NCI-H2171 (cell line): Measurements from ENCODE around the gene ELP6.
A peak's percentile ranks its signal among the peaks of the same experiment; 100 is the strongest.
"Not testable (repeated sequence)": the region's sequence is repeated elsewhere in the genome, so short reads cannot be mapped to it uniquely, and the experiment has no call there.

ENCODE experiments used
- DNase-seq: peaks from one replicate; lab custom pipeline; 2025; lab: John Stamatoyannopoulos, UW

The ELP6 gene

DNA sequence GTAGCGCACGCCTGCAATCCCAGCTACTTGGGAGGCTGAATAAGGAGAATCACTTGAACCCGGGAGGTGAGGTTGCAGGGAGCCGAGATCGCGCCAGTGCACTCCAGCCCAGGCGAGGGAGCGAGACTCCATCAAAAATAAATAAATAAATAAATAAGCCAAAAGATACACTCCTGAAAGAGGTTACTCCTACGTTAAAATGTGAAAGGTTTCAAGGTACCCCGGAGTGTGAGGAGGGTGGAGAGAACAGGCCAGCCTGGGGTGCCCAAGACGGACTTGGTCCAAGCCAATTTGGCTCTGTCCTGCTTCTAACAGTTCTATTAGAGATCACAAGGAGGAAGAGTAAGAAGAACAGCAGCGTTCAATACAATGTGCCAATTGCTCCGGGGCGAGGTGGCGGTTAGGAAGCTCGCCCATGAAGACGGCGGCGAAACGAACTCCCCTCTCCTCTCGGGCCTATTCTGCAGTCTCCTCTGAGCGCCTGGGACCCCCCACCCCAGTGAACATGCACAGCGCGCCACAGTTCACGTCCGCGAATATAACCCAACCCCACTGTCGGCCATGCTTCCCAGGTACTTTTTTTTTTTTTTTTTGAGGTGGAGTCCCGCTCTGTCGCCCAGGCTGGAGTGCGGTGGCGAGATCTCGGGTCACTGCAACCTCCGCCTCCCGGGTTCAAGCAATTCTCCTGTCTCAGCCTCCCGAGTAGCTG is 942 bp downstream of the ELP6 start:
- DNase-seq = no peak

DNA sequence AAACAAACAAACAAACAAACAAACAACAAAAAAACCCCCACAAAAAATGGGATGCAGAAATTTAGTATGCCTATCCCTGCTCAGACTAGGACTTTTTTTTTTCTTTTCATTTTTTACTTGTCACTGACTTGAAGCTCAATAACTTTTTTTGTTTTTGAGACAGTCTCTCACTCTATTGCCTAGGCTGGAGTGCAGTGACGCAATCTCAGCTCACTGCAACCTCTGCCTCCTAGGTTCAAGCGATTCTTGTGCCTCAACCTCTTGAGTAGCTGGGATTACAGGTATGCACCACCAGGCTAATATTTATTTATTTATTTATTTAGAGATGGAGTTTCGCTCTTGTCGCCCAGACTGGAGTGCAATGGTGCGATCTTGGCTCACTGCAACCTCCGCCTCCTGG is 8.2 kb downstream of the ELP6 start:
- not testable (repeated sequence) for DNase-seq

DNA sequence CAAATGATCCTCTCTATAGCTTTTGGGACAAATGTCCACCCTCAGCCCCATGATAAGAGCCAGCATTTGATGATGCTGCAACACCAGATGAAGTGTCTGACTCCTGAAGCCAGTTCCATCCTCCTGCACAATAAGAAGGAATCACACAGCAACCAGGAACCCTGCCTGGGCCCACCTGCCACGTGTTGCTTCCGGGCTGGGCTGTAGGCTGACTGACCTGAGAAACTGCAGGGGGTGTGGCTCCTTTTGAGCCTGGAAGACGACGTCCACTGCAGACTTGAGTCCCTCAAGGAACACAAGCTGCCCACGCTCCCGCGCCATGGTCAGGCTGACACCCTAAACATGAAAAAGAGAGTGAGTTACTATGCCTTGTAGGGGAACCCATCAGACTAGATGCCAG is 9.4 kb downstream of the ELP6 start:
- DNase-seq = no peak

DNA sequence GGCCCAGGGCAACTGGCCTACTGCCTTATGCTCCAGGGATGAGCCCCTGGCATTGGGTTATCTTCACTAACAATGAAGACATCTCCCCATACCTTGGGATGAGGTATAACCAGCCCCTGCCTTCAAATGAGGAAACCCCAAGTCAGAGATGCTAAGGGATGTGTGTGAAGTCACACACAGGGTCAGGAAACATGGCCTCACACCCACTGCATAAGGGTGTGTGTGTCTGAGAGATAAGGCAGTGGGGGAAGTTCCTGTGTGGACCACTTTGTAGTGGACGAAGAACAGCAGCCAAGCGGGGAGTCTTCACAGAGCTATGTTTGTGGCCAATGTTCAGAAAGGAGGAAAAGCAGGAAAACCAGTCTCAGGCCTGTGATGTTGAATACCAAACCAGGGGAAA is 10.5 kb downstream of the ELP6 start:
- DNase-seq = no peak

DNA sequence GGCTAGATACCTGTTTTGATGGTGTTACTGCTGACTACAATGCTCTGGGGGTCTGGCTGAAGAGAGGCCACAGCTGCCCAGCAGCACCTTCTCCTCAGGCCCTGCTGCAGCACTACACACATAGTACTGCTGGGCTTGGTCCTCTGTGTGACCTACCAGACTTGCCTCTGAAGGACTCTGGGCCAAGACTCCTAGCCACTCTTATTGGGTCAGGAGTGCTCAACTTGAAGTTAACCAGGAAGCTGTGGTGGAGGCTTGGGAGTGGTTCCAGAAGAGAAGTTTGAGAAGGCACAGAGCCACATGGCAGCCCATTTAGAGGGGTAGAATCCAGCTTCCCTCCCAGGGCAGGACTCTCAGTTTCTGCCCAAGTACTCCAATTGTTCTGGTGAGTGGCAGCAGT is 16.6 kb downstream of the ELP6 start:
- no peak for DNase-seq

DNA sequence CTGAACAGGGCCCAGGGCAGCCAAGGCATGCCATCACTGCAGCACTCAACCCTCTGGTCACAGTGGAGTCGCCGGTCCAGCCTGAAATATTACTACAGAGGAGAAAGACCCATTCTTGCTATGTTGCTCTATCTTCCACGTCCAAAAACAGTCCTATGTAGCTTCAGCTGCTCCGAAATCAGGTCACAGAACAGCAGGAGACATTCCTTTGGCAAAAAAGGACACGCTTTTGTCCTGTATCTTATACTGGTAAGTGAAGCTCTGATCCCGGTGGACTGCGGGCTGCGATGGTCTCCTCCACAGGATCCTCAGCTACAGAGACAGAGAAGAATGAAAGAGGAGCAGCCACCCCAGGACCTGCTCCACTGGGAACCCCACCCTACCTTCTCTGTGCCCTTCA is 17.6 kb downstream of the ELP6 start:
- no peak for DNase-seq

DNA sequence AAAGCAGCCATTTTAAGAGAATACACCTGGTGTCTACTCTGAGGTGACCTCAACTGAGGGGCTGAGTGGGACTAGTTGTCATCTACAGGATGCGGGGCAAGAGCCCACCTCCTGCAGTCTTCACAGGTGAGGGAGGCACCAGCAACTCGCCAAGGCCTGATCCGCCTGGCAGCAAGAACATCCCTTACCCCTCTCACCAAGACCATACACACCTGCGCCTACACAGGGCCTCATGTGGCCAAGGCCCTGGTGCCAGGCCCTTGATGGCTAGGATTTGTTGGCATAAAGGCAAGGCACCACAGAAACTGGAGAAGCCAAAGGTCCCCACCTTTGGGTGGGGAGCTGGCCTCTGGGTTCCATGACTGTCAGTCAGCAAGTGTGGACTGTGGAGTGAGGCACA is 18.4 kb downstream of the ELP6 start:
- DNase-seq = no peak

DNA sequence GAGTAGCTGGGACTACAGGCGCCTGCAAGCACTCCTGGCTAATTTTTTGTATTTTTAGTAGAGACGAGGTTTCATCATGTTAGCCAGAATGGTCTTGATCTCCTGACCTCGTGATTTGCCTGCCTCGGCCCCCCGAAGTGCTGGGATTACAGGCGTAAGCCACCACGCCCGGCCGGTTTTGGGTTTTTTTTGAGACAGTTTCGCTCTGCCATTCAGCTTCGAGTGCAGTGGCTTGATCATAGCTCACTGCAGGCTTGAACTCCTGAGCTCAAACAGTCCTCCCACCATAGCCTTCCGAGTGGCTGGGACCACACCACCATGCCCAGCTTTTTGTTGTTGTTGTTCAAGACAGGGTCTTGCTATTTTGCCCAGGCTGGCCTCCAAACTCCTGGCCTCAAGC is 21.7 kb downstream of the ELP6 start:
- DNase-seq = no peak

GRCh38 chr3:47491186-47491585 is 22.3 kb downstream of the ELP6 start:
- DNase-seq = no peak

DNA sequence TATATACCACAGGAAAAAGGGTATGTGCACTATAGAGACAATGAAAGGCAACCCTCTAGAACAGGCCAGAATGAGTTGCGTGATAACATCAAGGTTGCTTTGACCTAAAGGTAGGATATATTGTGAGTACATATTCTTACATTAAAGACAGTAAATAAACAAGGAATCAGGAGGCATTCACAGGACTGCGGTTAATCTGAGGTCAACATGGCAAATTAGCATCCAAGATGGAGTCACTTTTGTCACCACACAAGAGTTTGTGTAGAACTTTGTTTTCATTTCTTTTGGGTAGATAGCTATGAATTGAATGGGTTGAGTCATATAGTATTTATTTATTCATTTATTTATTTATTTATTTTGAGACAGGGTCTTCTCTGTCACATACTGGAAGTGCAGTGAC is 26.2 kb downstream of the ELP6 start:
- no peak for DNase-seq

DNA sequence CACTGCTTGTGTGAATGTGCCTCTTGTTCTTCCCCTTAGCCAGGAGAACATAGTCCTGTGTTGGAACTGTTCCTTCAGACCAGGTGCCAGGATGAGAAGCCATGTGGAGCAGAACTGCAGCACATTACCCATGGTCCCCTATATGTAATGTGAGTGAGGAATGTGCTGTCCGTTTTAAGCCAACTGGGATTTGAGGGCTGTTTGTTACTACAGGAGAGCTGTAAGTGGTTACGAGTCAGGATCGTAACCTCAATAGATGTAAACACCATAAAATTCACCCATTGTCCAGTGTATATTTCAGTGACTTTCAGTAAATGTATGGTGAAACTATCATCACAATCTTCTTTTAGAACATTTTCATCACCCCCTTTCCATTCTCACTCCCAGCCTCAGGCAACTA is 27.7 kb downstream of the ELP6 start:
- DNase-seq = no peak

GRCh38 chr3:47482366-47482765 is 31.1 kb downstream of the ELP6 start:
- no peak for DNase-seq

- not testable (repeated sequence) for DNase-seq
These were observed 31.7 kb downstream of the ELP6 start for GRCh38 chr3:47481763-47482162.

DNA sequence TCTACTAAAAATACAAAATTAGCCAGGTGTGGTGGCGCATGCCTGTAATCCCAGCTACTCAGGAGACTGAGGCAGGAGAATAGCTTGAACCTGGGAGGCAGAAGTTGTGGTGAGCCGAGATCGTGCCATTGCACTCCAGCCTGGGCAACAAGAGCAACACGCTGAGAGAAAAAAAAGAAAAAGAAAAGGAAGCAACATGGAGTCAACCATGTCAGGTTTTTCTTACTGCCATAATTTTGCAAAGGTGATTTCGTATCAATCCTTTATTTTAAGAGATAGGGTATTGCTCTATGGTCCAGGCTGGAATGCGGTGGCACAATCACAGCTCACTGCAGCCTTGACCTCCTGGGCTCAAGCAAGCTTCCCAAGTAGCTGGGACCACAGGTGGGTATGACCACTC is 33.2 kb downstream of the ELP6 start:
- DNase-seq = not testable (repeated sequence)

DNA sequence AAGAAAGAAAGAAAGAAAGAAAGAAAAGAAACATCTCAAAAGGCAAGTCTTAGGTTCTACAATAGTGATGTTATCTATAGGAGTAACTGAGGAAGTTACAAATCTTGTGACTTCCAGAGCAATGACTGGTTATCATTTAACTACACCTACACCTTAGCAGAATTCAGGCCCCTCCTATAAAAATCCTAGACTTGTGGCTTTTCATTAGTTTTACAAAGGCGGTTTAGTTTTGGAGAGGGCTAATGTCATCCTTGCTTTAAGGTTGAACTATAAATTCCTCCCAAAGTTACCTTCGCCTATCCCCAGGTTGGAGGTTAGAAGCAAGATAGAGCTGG is 33.7 kb downstream of the ELP6 start:
- no peak for DNase-seq

DNA sequence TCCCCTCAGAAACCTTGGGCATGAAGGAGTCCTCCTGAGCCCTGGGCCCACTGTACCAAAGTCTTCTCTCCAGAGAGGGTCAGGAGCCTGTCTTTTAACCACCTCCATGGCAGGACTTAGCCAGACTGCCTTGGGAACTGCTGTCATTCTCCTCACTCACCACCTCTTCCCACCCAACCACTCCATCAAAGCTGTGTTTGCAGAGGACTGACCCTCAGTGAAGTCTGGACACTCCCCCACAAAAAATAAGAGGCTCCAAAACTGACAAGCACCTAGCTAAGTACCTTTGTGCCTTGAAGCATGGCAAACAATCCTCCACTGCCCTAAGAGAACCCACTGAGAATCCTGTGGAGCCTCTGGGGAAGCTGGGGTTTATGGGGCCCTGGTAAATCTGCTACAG is 35.5 kb downstream of the ELP6 start:
- no peak for DNase-seq

GRCh38 chr3:47476644-47477199 is 36.8 kb downstream of the ELP6 start:
- no peak for DNase-seq

DNA sequence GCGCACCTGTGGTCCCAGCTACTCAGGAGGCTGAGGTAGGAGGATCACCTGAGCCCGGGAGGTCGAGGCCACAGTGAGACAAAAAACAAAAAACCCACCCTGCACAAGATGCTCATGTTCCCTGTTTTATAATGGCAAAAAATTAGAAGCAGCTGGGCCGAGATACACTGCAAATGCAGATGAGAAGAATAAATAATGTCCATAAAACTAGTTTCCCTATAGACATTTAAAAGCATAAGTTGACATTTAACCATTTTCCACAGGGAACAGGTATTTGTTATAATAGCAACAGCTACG is 37.2 kb downstream of the ELP6 start:
- DNase-seq = no peak

DNA sequence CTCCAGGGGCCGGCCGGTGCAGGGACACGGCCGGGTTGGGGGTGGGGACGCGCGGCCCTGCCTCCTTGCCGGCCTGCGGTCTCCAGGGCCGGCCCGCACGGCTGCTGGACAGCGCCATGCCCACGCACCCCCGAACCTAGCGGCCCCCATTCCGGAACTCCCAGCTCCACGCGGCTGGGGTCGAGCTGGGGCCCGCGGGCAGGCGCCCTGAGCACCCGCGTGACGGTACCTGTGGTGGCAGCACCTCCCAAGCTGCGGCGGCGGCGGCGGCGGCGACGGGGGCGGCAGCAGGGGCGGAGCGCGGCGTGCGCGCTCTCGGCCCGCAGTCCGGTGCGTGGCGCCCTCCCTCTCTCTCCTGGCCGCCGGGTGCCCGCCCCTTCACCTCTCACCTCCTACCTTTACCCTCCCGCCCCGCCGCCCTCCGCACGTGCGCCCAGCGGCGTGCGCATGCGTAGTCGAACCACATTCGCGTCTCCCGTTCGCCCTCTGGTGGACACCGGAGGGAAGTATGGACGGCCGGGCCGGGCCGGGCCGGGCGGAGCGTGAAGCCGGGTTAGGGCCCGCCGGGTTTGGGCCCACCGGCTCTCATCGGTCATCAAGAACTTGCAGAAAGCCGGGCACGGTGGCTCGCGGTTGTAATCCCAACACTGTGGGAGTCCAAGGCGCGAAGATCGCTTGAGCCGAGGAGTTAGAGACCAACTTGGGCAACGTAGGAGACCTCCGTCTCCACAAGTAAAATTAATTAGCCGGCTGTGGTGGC is 37.8 kb downstream of the ELP6 start, which contains the start of gene SCAP:
TSS of gene SCAP (minus strand) at position 372 of the 760 bp plus-strand sequence. CDS start 32,948 bp downstream, outside the sequence.
- peak; percentile 75 for DNase-seq

DNA sequence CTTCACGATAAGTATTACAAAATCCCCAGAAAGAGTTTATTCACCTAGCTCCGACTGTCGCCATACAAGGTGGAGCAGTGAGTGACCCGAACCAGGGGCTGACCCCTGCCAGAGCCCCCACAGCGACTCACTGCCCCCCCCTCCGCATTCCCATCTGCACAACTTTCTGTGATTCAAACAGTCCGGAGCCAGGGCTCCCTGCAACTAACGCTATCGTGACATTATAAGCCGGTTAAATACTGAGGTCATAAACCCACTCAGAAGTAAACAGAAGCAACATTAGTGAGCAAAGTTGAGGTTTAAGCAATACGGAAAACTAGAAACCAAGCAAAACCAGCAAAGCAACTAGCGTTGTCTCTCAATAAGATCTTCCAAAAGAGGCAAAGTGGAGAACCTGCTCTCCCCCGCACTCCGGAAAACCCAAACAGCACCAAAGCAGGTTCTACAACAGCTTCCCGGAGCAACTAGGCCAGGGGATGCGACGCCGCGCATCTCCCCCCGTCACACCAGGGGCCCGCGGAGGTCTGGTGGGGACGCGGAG is 38.4 kb downstream of the ELP6 start:
- no peak for DNase-seq

- no peak for DNase-seq
These were observed 40.1 kb downstream of the ELP6 start for GRCh38 chr3:47473391-47473790.

DNA sequence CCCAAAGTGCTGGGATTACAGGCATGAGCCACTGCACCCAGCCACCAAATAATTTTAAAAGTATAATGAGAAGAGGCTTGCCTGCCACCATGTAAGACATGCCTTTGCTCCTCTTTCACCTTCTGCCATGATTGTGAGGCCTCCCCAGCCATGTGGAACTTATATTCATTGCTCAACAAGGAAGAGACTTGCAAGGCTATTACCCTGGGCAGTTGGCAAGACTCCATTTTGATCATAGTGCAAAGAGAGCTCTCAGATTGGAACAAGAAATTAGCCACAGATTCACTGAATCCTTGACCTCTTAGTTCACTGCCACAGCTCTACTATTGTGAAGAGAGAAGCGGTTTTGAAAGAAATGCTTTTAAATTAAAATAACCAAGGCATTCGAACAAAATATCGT is 43.9 kb downstream of the ELP6 start:
- DNase-seq = no peak

DNA sequence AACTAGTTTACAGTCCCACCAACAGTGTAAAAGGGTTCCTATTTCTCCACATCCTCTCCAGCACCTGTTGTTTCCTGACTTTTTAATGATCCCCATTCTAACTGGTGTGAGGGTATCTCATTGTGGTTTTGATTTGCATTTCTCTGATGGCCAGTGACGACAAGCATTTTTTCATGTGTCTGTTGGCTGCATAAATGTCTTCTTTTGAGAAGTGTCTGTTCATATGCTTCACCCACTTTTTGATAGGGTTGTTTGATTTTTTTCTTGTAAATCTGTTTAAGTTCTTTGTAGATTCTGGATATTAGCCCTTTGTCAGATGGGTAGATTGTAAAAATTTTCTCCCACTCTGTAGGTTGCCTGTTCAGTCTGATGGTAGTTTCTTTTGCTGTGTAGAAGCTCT is 45.2 kb downstream of the ELP6 start:
- DNase-seq = not testable (repeated sequence)
